22Rv1 (cell line): ENCODE results near the gene NAA50.

Experiments used
- H3K27ac ChIP-seq: fragments of 450-650 bp; 2 replicates; pipeline ENCODE4 v1.5.1; 2017
- CTCF ChIP-seq: fragments of 450-650 bp; IDR thresholded peaks from 2 replicates; pipeline ENCODE4 v1.5.1; 2017; ENCODE audit warnings: mild to moderate bottlenecking
- ZFX ChIP-seq: fragments of 450-650 bp; IDR thresholded peaks from 2 replicates; pipeline ENCODE4 v1.6.1; 2017; ENCODE audit warnings: antibody characterized with exemption, borderline replicate concordance

The NAA50 gene

DNA sequence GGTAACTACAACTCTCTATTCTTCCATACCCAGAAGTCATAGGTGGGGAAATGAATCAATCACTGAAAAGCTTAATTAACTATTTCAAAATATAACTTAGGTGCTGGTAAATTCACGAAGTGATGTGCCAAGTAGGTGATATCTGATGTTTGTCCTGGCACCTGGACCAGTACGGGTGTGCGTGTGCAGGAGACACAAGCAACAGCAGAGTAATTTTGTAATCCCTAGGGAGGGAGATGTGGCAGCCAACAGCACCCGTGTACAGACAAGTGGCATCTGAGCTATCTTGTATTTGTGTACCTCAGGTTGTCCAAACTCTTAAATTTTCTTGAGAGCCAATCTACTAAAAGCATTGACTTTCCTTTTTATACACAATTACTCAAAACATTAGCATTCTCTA, 72.5 kb downstream of the NAA50 start:
- H3K27ac ChIP-seq = no peak overlapping the region
- TF ChIP-seq ZFX (no peak), CTCF (no peak)

DNA sequence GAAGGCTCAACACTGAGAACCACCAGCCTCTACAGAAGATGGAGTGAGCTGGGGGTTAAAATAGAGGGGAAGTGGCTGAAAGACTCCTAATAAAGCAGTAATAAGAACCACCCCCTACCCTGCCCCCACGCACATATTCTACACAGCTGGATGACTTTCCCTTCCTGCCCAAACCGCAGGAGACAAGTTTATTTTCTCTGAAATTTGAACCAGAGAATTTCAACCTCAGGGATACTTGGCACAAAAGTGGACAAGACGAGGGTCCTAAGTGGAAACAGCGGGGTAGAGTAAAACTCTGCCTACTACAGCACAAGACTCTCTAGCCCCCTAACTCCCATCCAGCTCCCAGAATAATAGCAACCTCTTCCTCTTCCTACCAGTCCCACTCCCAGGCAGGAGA, 78.0 kb downstream of the NAA50 start:
- H3K27ac ChIP-seq = no peak overlapping the region
- no peak for TF ChIP-seq ZFX
